DMS114 treated with DMSO at 0.1 percent for 48 hours (cell line): ENCODE data around the gene LSM14B.

ENCODE experiments used
- DNase-seq: peaks from one replicate; lab custom pipeline; 2025; ENCODE audit not compliant: unreplicated experiment; lab: John Stamatoyannopoulos, UW

The LSM14B gene

DNA sequence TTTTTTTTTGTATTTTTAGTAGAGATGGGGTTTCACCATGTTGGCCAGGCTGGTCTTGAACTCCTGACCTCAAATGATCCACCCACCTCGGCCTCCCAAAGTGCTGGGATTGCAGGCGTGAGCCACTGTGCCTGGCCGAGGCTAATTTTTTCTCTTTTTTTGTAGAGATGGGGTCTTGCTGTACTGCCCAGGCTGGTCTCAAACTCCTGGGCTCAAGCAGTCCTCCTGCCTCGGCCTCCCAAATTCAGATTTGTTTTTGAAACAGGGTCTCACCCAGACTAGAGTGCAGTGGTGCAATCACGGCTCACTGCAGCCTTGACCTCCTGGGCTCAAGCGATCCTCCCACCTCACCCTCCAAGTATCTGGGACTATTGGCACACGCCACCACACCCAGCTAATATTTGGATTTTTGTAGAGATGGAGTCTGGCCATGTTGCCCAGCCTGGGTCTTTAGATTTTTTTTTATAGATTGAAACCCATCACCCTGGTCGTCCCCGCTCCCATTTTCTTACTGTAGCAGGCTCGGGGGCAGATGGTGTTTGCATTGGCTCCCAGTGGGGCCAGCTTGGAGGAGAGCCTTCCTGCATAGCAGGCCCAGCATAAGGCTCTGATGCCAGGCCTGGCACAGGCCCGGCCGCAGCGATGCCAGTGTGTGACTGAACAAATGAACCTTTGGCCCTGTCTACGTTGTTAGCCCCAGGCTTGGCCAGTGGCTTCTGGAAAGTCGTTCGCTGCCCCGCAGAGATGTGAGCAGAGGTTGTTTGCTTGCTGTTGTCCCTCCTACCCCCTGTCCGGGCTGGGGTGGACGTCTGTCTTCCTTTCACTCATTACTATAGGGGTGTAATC, 56.3 kb downstream of the LSM14B start:
- no peak for DNase-seq

DNA sequence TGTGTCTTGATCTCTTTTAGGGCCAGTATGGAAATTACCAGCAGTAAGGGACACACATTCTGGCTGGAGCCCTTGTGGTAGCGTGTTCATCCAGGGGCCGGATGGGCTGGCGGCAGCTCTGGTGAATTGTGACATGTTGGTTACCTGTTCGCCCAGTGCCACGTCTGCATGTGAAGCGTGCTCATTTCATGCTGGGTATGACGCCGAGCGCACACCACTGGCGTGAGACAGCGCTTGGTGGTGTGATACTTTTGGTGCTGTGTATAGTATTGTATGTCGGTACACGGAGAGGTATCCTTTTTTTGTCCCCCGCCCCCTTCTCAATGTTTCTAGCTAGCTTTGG, 56.9 kb downstream of the LSM14B start:
- DNase-seq = no peak

DNA sequence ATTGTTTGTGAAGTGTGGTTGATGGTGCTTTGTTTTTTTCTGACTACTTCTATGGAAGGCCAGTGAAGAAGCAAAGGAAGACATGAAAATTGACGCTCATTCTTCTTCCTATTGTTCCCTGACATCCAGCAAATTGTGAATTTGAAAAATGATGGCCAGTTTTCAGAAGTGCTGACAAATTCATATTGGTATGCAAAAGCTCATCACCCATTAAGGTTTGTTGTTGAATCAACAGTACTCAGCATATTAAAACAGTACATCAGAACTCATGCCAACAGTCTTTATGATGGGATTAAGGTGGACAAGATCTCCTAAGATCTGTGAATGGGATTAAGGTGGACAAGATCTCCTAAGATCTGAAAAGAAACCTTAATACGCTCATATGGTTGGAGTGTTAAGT, 59.5 kb downstream of the LSM14B start:
- DNase-seq = no peak

DNA sequence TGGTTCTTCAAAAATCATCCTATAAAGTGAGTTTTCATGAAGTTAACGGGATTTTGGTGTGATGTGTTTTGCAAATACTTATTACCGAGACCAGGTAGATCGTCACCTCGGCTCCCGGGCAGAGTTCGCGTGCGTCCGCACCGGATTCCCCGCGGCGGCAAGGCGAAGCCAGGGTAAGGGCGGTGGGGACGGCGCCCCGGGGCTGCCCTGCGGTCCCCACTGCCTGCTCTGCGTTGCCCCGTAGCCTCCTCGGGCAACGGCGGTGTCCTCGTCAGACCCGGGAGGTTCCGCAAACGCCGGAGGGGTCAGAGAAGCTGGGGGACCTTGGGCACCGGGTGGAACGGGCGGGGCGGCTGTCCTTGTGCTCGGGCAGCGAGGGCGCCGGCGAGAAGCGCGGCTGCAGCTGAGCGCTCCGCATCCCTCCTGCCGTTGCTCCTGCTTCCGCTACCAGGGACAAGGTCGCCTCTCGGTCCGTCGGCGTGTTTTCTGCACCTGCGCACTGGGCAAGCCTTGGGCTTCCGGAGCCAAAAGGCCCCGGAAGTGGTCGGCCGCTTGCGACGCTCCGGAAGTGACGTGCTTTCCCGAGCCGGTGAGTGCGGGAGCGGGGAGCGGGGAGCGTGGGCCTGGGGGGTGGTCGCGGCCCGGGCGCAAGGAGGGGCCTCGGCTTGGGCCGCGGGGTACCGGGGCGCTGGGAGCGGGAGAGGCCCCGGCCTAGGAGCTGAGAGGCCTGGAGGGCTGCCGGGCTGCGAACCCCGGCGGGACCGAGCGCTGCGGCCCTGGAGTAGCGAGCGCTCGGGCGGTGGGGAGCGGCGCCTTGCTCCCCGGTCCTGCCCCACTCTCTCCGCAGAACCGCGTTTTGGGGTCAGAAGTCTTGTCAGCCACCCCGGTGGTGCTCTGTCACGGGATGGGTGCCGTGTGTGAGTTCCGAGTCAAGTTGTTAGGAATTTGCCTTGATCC, 60.5 kb downstream of the LSM14B start, which contains the start of gene MTG2:
MTG2 (plus strand) TSS at position 560 of the 957 bp plus-strand sequence. CDS start 10,393 bp downstream, outside the sequence.
- DNase-seq = peak; percentile 91

DNA sequence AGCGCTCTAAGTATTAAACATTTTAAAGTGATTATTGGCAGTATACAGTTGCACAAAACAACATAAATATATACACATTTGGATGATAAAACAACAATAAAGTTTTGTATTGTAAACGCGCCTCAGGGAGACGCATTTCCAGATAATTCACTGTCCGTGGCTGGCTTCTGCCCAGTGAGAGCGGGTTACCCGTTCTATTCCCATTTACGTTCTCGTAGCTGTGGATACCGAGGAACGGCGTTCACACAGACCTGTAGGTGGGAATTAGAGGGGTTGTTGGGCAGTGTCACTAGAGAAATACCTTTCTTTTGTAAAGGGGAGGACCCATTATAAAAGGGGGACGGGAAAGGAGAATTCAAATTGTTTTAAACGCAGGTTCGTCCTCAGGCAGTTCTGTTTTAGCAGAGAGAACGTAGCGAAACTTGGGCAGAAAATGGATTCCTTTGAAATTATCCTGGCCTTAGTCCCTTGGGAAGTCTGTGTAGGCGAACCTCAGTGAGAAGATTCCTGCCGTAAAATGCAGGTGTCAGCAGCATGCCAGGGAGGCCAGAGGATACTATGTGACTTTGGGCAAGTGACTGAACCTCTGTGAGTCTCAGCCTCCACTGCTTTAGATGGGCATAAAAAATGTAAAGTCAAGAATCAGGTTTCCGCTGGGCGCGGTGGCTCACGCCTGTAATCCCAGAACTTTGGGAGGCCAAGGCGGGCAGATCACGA, 61.3 kb downstream of the LSM14B start:
- no peak for DNase-seq
